ENCODE results near the gene MX2.
A peak's percentile ranks its signal among the peaks of the same experiment; 100 is the strongest.
"Not testable (repeated sequence)": the region's sequence is repeated elsewhere in the genome, so short reads cannot be mapped to it uniquely, and the experiment has no call there.

Gene MX2

GRCh38 chr21:41337515-41337914 lies 24.3 kb upstream of the MX2 start:
- FAIRE-seq = no peak
- DNase-seq (ENCODE audit: insufficient read length, low spot score) = no peak

- no peak for FAIRE-seq
- no peak for DNase-seq (ENCODE audit: insufficient read length, low spot score)
Observed at GRCh38 chr21:41338455-41338854, 23.4 kb upstream of the MX2 start.

GRCh38 chr21:41342035-41342434 lies 19.8 kb upstream of the MX2 start:
- FAIRE-seq (no peak), DNase-seq (ENCODE audit: insufficient read length, low spot score) (no peak)

- DNase-seq (ENCODE audit: insufficient read length, low spot score) = no peak
- FAIRE-seq = no peak
Observed at GRCh38 chr21:41344146-41344545, 17.7 kb upstream of the MX2 start.

GRCh38 chr21:41345356-41345755 lies 16.5 kb upstream of the MX2 start:
- no peak for DNase-seq (ENCODE audit: insufficient read length, low spot score)
- FAIRE-seq = no peak

- FAIRE-seq (no peak), DNase-seq (ENCODE audit: insufficient read length, low spot score) (no peak)
Observed at GRCh38 chr21:41345934-41346685, 15.7 kb upstream of the MX2 start.

- no peak for FAIRE-seq
- no peak for DNase-seq (ENCODE audit: insufficient read length, low spot score)
Observed at GRCh38 chr21:41346758-41347157, 15.1 kb upstream of the MX2 start.

- FAIRE-seq = no peak
Observed at GRCh38 chr21:41348434-41348833, 13.4 kb upstream of the MX2 start.

GRCh38 chr21:41349126-41349525 lies 12.7 kb upstream of the MX2 start:
- FAIRE-seq (no peak), DNase-seq (ENCODE audit: insufficient read length, low spot score) (no peak)

More at GRCh38 chr21:41348434-41348833, 13.4 kb upstream of the MX2 start:
- no peak for DNase-seq (ENCODE audit: insufficient read length, low spot score)

- DNase-seq (ENCODE audit: insufficient read length, low spot score) = no peak
- no peak for FAIRE-seq
Observed at GRCh38 chr21:41349619-41350390, 12.0 kb upstream of the MX2 start.

GRCh38 chr21:41350436-41351155 lies 11.2 kb upstream of the MX2 start:
- no peak for DNase-seq (ENCODE audit: insufficient read length, low spot score)
- FAIRE-seq = no peak

- no peak for FAIRE-seq
- DNase-seq (ENCODE audit: insufficient read length, low spot score) = no peak
Observed at GRCh38 chr21:41357546-41357945, 4.3 kb upstream of the MX2 start.

GRCh38 chr21:41358193-41359166 lies 3.3 kb upstream of the MX2 start:
- DNase-seq (ENCODE audit: insufficient read length, low spot score) (no peak), FAIRE-seq (no peak)

GRCh38 chr21:41359286-41359685 lies 2.5 kb upstream of the MX2 start:
- no peak for DNase-seq (ENCODE audit: insufficient read length, low spot score)
- no peak for FAIRE-seq

GRCh38 chr21:41359754-41360071 lies 2.1 kb upstream of the MX2 start:
- not testable (repeated sequence) for FAIRE-seq; DNase-seq (ENCODE audit: insufficient read length, low spot score)

- DNase-seq (ENCODE audit: insufficient read length, low spot score) (no peak), FAIRE-seq (no peak)
Observed at GRCh38 chr21:41360072-41360821, 1.6 kb upstream of the MX2 start.

- DNase-seq (ENCODE audit: insufficient read length, low spot score) (no peak), FAIRE-seq (peak; percentile 11)
Observed at GRCh38 chr21:41361053-41361785, 608 bp upstream of the MX2 start.

- FAIRE-seq = peak; percentile 26
Observed at GRCh38 chr21:41362605-41363369, 960 bp downstream of the MX2 start.

More at GRCh38 chr21:41362605-41363369, 960 bp downstream of the MX2 start:
- no peak for DNase-seq (ENCODE audit: insufficient read length, low spot score)

All from GM19239 (cell line).